Neural progenitor cell (in vitro differentiated cells): ENCODE data around the gene BCL2L11.

Experiments
- CTCF ChIP-seq: fragments of 200-600 bp; sonication (generic); IDR thresholded peaks from 2 replicates; pipeline ENCODE4 v1.5.1; 2017; ENCODE audit warnings: antibody characterized with exemption, mild to moderate bottlenecking
- EZH2 ChIP-seq: fragments of 200-600 bp; sonication (generic); IDR thresholded peaks from 2 replicates; pipeline ENCODE4 v1.6.1; 2017; ENCODE audit warnings: antibody characterized with exemption, mild to moderate bottlenecking, moderate library complexity

- no peak for TF ChIP-seq CTCF
- no peak for TF ChIP-seq EZH2
These were observed 9.5 kb upstream of the BCL2L11 start for GRCh38 chr2:111111101-111111755.
